ENCODE data around the gene TANC1. TPM values are rescaled to one million over a fixed set of nuclear protein-coding genes. Genes with fewer than 3 reads are reported as not detected.

The TANC1 gene
- total and polyA plus RNA-seq, 4 donors: 7.8 to 58.3 (median 48.0) TPM

- WGBS, 2 donors: 95 to 99% methylated on average over 2 of the region's 2 CpGs
- DNase-seq: no peak
- ATAC-seq (ENCODE audit: low FRiP score): no peak
- Histone ChIP-seq H3K9me3 (ENCODE audit: control insufficient read depth, low read length) (no peaks in the 10 kb centered on the region), H3K27ac (ENCODE audit: low read depth in 1 of 2, low read length in 2 of 2) (no peak overlapping the region), H3K27me3 (ENCODE audit: control insufficient read depth in 1 of 2, insufficient read depth in 2 of 2, low read length in 1 of 2) (no peaks in the 10 kb centered on the region), H3K4me3 (ENCODE audit: low read length in 2 of 2) (no peak overlapping the region), H3K4me1 (ENCODE audit: control insufficient read depth in 1 of 2, insufficient read depth in 2 of 2, low read length in 2 of 2) (no peaks in the 10 kb centered on the region), H3K36me3 (ENCODE audit: control insufficient read depth in 1 of 2, insufficient read depth in 2 of 2, low read length in 1 of 2) (no peaks in the 10 kb centered on the region)
- intact Hi-C loops (cut with DNase I): no loop called here
Observed at GRCh38 chr2:159279700-159280099, 311.3 kb downstream of the TANC1 start.

- Histone ChIP-seq H3K27ac (ENCODE audit: low read depth in 1 of 2, low read length in 2 of 2) (no peak overlapping the region), H3K27me3 (ENCODE audit: control insufficient read depth in 1 of 2, insufficient read depth in 2 of 2, low read length in 1 of 2) (no peaks in the 10 kb centered on the region), H3K4me3 (ENCODE audit: low read length in 2 of 2) (no peak overlapping the region), H3K9me3 (ENCODE audit: control insufficient read depth, low read length) (no peaks in the 10 kb centered on the region), H3K36me3 (ENCODE audit: control insufficient read depth in 1 of 2, insufficient read depth in 2 of 2, low read length in 1 of 2) (no peaks in the 10 kb centered on the region), H3K4me1 (ENCODE audit: control insufficient read depth in 1 of 2, insufficient read depth in 2 of 2, low read length in 2 of 2) (no peaks in the 10 kb centered on the region)
- WGBS, 2 donors: 97 to 99% methylated on average over 6 of the region's 6 CpGs
- intact Hi-C loops (cut with DNase I): no loop called here
- DNase-seq (no peak), ATAC-seq (ENCODE audit: low FRiP score) (no peak)
Observed at GRCh38 chr2:159281002-159281401, 312.6 kb downstream of the TANC1 start.

Small RNAs within 50 kb of the gene (microRNA-seq; reads per million reads assigned to microRNA genes)
- 0 reads per million in 2 donors for gene MIR6888

Other genes with a start within 250 kb of the TANC1 start
- not detected for gene DAPL1, start 173.3 kb upstream of the TANC1 start, total RNA-seq
- gene DAPL1, start 173.3 kb upstream of the TANC1 start, polyA plus RNA-seq: 10 to 100 TPM in 1 of 2 donors, 1 to 10 TPM in 1; 1.1 to 14.5 TPM